Activated CD4-positive, alpha-beta T cell treated with anti-CD3 and anti-CD28 coated beads for 36 hours (primary cell): ENCODE data around the gene GP9. TPM values are rescaled to one million over a fixed set of nuclear protein-coding genes. Genes with fewer than 3 reads are reported as not detected.
"Not testable (repeated sequence)": the region's sequence is repeated elsewhere in the genome, so short reads cannot be mapped to it uniquely, and the experiment has no call there.

Source experiments
- ATAC-seq: fragments of 200-7000 bp; cut with Tn5 transposase; one replicate; pipeline ENCODE4 v1.10.0; 2021; ENCODE audit warnings: mild to moderate bottlenecking, moderate library complexity
- CTCF ChIA-PET: fragments of 350-600 bp; sonication (Branson Sonifier 250); formaldehyde crosslinking; loops from one replicate; lab custom pipeline; 2021; ENCODE audit warnings: antibody characterized with exemption; lab: Charles Lee
- POLR2A ChIA-PET: fragments of 350-600 bp; sonication (Branson Sonifier 250); formaldehyde crosslinking; loops from one replicate; lab custom pipeline; 2021; ENCODE audit warnings: antibody characterized with exemption, inconsistent platforms; lab: Charles Lee
- DNase-seq: peaks from one replicate; pipeline ENCODE4 v3.0.0-alpha.2; 2020
- H3K27ac Mint-ChIP-seq: one replicate; pipeline ENCODE4 v1.8.0; 2021; ENCODE audit warnings: mixed read lengths
- H3K27me3 Mint-ChIP-seq: one replicate; pipeline ENCODE4 v1.8.0; 2021; ENCODE audit warnings: mixed read lengths
- H3K36me3 Mint-ChIP-seq: one replicate; pipeline ENCODE4 v1.8.0; 2021; ENCODE audit warnings: low read depth, mixed read lengths
- H3K4me1 Mint-ChIP-seq: one replicate; pipeline ENCODE4 v1.8.0; 2021; ENCODE audit warnings: mixed read lengths
- H3K4me3 Mint-ChIP-seq: one replicate; pipeline ENCODE4 v1.8.0; 2021; ENCODE audit warnings: mild to moderate bottlenecking, moderate library complexity, mixed read lengths
- H3K9me3 Mint-ChIP-seq: one replicate; pipeline ENCODE4 v1.8.0; 2021; ENCODE audit warnings: low read depth, mixed read lengths
- intact Hi-C, 2 experiments: fragments of 100-400 bp; cut with DNase I in 1 of 2; cut with micrococcal nuclease in 1 of 2; formaldehyde crosslinking; loops; one replicate each; pipeline versions ENCODE4 v1.14.2 to v1.15.1; 2022 to 2024; cut with DNase I, micrococcal nuclease
- total RNA-seq, 2 experiments: library from RNA; stranded (reverse); gene quantifications; one replicate each; pipeline ENCODE4 v1.2.3, GENCODE V29; 2021

GP9 gene
- total RNA-seq, 2 experiments from 2014 or later = not detected

GRCh38 chr3:129063091-129063640 lies 2.6 kb downstream of the GP9 start:
- no peaks in the 10 kb centered on the region for H3K36me3 Mint-ChIP-seq
- H3K27ac Mint-ChIP-seq = no peak overlapping the region
- POLR2A ChIA-PET = no interaction called here
- no peaks in the 10 kb centered on the region for H3K9me3 Mint-ChIP-seq
- peaks cover 10% of the 10 kb centered on the region for H3K4me1 Mint-ChIP-seq
- no peak for ATAC-seq
- no peaks in the 10 kb centered on the region for H3K27me3 Mint-ChIP-seq
- intact Hi-C loops = no loop called here
- no peak for DNase-seq
- no peak overlapping the region for H3K4me3 Mint-ChIP-seq
- CTCF ChIA-PET = interaction anchor here (0.7 to 7.2 kb wide), 3 partner anchors 11 to 584 kb away, joined by 3 to 63 read pairs (median 8); no protein-coding TSS in a partner anchor

DNA sequence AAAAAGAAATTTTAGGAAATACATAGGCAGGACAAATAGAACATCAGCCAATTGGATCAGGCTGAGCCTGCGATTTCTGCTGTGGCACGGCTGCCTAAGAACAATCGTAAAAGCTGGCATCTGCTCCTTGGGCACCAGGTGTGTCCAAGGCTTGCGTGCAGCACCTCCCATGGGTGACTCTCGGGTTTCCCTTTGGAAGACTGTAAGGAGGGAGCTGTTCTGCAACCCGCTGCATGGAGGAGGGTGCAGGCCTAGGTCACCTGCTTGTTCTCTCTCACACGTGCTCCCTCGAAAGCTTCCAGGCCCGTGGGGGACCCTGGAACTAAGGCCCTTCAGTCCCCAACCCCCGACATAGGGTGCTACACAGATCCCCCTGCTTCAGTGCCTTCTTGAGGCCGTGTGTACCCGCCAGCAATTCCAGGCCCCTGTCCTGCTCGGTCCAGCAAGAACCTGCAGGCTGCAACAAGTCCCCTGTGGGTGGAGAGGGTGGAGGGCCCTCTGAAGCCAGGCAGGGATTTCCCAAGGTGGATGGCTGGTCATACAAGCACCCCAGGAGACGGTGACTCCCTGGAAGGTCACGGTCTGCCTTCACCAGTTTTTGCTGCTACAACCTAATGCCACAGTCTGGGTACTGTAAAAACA lies 3.4 kb downstream of the GP9 start:
- ATAC-seq (no peak), DNase-seq (no peak)
- ChIA-PET POLR2A (no interaction called here), CTCF (interaction anchor here (0.7 to 7.2 kb wide), 3 partner anchors 11 to 583 kb away, joined by 3 to 63 read pairs (median 8); no protein-coding TSS in a partner anchor)
- intact Hi-C loops = no loop called here
- no peak overlapping the region for H3K4me3 Mint-ChIP-seq
- H3K27ac Mint-ChIP-seq = no peak overlapping the region
- H3K9me3 Mint-ChIP-seq = no peaks in the 10 kb centered on the region
- H3K4me1 Mint-ChIP-seq = peaks cover 8% of the 10 kb centered on the region
- no peaks in the 10 kb centered on the region for H3K36me3 Mint-ChIP-seq
- no peaks in the 10 kb centered on the region for H3K27me3 Mint-ChIP-seq

GRCh38 chr3:129065016-129065719 lies 4.6 kb downstream of the GP9 start:
- CTCF ChIA-PET = interaction anchor here (7.2 kb wide), 1 partner anchor 13 kb away, joined by 63 read pairs; no protein-coding TSS in a partner anchor
- ATAC-seq = no peak
- no peak for DNase-seq
- Mint-ChIP-seq H3K4me1 (peaks cover 9% of the 10 kb centered on the region), H3K36me3 (no peaks in the 10 kb centered on the region), H3K27me3 (peaks cover 2% of the 10 kb centered on the region), H3K27ac (no peak overlapping the region), H3K4me3 (no peak overlapping the region), H3K9me3 (no peaks in the 10 kb centered on the region)
- intact Hi-C loops = loop anchor here in 1 of 2 experiments (5.0 kb wide), 1 partner anchor 52 kb away; no protein-coding TSS in a partner anchor
- POLR2A ChIA-PET = no interaction called here

DNA sequence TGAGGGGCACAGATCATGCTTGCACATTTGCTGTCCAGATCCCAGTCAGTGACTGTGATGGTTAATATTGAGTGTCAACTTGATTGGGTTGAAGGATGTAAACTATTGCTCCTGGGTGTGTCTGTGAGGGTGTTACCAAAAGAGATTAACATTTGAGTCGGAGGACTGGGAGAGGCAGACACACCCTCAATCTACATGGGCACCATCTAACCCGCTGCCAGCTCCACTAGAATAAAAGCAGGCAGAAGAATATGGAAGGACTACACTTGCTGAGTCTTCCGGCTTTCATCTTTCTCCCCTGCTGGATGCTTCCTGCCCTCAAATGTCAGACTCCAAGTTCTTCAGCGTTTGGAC lies 5.1 kb downstream of the GP9 start:
- H3K4me1 Mint-ChIP-seq = peaks cover 9% of the 10 kb centered on the region
- ChIA-PET POLR2A (no interaction called here), CTCF (interaction anchor here (7.2 kb wide), 1 partner anchor 13 kb away, joined by 63 read pairs; no protein-coding TSS in a partner anchor)

GRCh38 chr3:129067719-129068118 lies 7.1 kb downstream of the GP9 start:
- POLR2A ChIA-PET, H3K36me3 Mint-ChIP-seq, H3K9me3 Mint-ChIP-seq, H3K4me1 Mint-ChIP-seq, H3K27me3 Mint-ChIP-seq: not testable (repeated sequence)
- peak overlapping the region; percentile 38 for H3K4me3 Mint-ChIP-seq
- ATAC-seq = peak; percentile 21
- intact Hi-C loops = loop anchor here (1.0 to 5.0 kb wide), 2 partner anchors 14 to 50 kb away; no protein-coding TSS in a partner anchor
- H3K27ac Mint-ChIP-seq = peak overlapping the region; percentile 37
- peak; percentile 46 for DNase-seq
- CTCF ChIA-PET = interaction anchor here (0.8 to 7.2 kb wide), 7 partner anchors 15 to 316 kb away, joined by 3 to 63 read pairs (median 4); partner anchors contain the start of gene RAB43

More for the DNA sequence above, 5.1 kb downstream of the GP9 start:
- no peak for ATAC-seq
- no peak for DNase-seq
- Mint-ChIP-seq H3K4me3 (no peak overlapping the region), H3K27ac (no peak overlapping the region), H3K9me3 (no peaks in the 10 kb centered on the region), H3K36me3 (no peaks in the 10 kb centered on the region), H3K27me3 (peaks cover 2% of the 10 kb centered on the region)
- intact Hi-C loops = loop anchor here in 1 of 2 experiments (5.0 kb wide), 1 partner anchor 52 kb away; no protein-coding TSS in a partner anchor

DNA sequence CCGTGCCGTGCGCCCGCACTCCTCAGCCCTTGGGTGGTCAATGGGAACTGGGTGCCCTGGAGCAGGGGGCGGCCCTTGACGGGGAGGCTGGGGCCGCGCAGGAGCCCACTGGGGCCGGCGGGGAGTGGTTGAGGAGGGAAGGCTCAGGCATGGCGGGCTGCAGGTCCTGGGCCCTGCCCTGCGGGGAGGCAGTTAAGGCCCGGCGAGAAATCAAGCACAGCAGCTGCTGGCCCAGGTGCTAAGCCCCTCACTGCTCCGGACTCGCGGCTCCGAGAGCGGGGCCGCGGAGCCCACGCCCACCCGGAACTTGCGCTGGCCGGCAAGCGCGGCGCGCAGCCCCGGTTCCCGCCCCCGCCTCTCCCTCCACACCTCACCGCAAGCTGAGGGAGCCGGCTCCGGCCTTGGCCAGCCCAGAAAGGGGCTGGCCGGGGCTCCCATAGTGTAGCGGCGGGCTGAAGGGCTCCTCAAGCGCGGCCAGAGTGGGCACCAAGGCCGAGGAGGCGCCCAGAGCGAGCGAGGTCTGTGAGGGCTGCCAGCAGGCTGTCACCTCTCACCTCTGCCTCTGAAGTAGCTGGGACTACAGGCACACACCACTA lies 7.8 kb downstream of the GP9 start:
- peak; percentile 47 for ATAC-seq
- intact Hi-C loops = loop anchor here in 1 of 2 experiments (5.0 kb wide), 1 partner anchor 49 kb away; no protein-coding TSS in a partner anchor
- POLR2A ChIA-PET = interaction anchor here (0.6 kb wide), 1 partner anchor 247 kb away, joined by 3 read pairs; a partner anchor contains a TSS
- CTCF ChIA-PET = interaction anchor here (0.8 to 7.2 kb wide), 10 partner anchors 16 to 178 kb away, joined by 3 to 63 read pairs (median 4); partner anchors contain the start of gene RAB43
- no peaks in the 10 kb centered on the region for H3K9me3 Mint-ChIP-seq
- peaks cover 9% of the 10 kb centered on the region for H3K4me1 Mint-ChIP-seq
- H3K36me3 Mint-ChIP-seq = no peaks in the 10 kb centered on the region
- H3K4me3 Mint-ChIP-seq = peak overlapping the region; percentile 38
- no peak overlapping the region for H3K27ac Mint-ChIP-seq
- peak; percentile 31 for DNase-seq
- H3K27me3 Mint-ChIP-seq = peaks cover 2% of the 10 kb centered on the region

- DNase-seq, H3K27me3 Mint-ChIP-seq, H3K4me1 Mint-ChIP-seq, H3K36me3 Mint-ChIP-seq, H3K4me3 Mint-ChIP-seq, H3K9me3 Mint-ChIP-seq, H3K27ac Mint-ChIP-seq: not testable (repeated sequence)
- ChIA-PET CTCF (interaction anchor here (0.6 to 7.2 kb wide), 11 partner anchors 9 to 329 kb away, joined by 3 to 63 read pairs (median 4); partner anchors contain the start of genes CFAP92, GP9 and RAB43), POLR2A (interaction anchor here (0.6 kb wide), 2 partner anchors 47 to 248 kb away, joined by 3 to 5 read pairs; no protein-coding TSS in a partner anchor)
- peak; percentile 37 for ATAC-seq
- intact Hi-C loops = loop anchor here in 1 of 2 experiments (5.0 kb wide), 1 partner anchor 48 kb away; no protein-coding TSS in a partner anchor
Observed at GRCh38 chr3:129069313-129070085, 8.9 kb downstream of the GP9 start.

GRCh38 chr3:129070086-129070885 lies 9.7 kb downstream of the GP9 start:
- POLR2A ChIA-PET = no interaction called here
- Mint-ChIP-seq H3K4me3 (no peak overlapping the region), H3K4me1 (peaks cover 9% of the 10 kb centered on the region)

DNA sequence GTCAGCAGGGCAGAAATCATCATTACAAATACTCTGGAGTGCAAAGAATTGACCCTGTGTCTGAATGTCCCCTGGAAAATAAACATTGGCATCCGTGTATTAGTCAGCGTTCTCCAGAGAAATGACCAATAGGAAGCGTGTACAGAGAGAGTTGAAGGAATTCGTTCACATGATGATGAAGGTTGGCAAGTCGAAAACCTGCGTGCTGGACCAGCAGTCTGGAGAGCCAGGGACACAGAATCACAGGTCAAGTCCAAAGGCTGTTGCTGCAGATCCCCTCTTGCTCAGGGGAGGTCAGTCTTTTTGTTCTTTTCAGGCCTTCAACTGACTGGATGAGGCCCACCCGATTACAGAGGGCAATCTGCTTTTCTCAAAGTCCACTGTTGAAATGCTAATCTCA lies 16.6 kb downstream of the GP9 start:
- CTCF ChIA-PET = interaction anchor here (0.7 kb wide), 1 partner anchor 161 kb away, joined by 3 read pairs; no protein-coding TSS in a partner anchor
- H3K9me3 Mint-ChIP-seq = no peaks in the 10 kb centered on the region
- H3K4me1 Mint-ChIP-seq = peaks cover 9% of the 10 kb centered on the region
- POLR2A ChIA-PET = no interaction called here
- ATAC-seq = no peak
- no peak for DNase-seq
- no peaks in the 10 kb centered on the region for H3K36me3 Mint-ChIP-seq
- intact Hi-C loops = no loop called here
- no peak overlapping the region for H3K4me3 Mint-ChIP-seq
- H3K27me3 Mint-ChIP-seq = no peaks in the 10 kb centered on the region
- H3K27ac Mint-ChIP-seq = no peak overlapping the region

More at GRCh38 chr3:129070086-129070885, 9.7 kb downstream of the GP9 start:
- Mint-ChIP-seq H3K27ac (no peak overlapping the region), H3K27me3 (peaks cover 2% of the 10 kb centered on the region), H3K36me3 (no peaks in the 10 kb centered on the region), H3K9me3 (no peaks in the 10 kb centered on the region)
- ATAC-seq (no peak), DNase-seq (no peak)
- CTCF ChIA-PET = interaction anchor here (0.6 to 7.2 kb wide), 4 partner anchors 17 to 679 kb away, joined by 3 to 63 read pairs (median 6); no protein-coding TSS in a partner anchor
- intact Hi-C loops = no loop called here
